ENCODE results near the gene PIGU. TPM values are rescaled to one million over a fixed set of nuclear protein-coding genes. Genes with fewer than 3 reads are reported as not detected.

PIGU gene
- total and polyA plus RNA-seq, 2 of the 13 experiments (the other 11 are each of a cell fraction or from before 2014, with no cell fraction given) = 45.5 to 231 TPM

- TF ChIP-seq, protein P1, sequence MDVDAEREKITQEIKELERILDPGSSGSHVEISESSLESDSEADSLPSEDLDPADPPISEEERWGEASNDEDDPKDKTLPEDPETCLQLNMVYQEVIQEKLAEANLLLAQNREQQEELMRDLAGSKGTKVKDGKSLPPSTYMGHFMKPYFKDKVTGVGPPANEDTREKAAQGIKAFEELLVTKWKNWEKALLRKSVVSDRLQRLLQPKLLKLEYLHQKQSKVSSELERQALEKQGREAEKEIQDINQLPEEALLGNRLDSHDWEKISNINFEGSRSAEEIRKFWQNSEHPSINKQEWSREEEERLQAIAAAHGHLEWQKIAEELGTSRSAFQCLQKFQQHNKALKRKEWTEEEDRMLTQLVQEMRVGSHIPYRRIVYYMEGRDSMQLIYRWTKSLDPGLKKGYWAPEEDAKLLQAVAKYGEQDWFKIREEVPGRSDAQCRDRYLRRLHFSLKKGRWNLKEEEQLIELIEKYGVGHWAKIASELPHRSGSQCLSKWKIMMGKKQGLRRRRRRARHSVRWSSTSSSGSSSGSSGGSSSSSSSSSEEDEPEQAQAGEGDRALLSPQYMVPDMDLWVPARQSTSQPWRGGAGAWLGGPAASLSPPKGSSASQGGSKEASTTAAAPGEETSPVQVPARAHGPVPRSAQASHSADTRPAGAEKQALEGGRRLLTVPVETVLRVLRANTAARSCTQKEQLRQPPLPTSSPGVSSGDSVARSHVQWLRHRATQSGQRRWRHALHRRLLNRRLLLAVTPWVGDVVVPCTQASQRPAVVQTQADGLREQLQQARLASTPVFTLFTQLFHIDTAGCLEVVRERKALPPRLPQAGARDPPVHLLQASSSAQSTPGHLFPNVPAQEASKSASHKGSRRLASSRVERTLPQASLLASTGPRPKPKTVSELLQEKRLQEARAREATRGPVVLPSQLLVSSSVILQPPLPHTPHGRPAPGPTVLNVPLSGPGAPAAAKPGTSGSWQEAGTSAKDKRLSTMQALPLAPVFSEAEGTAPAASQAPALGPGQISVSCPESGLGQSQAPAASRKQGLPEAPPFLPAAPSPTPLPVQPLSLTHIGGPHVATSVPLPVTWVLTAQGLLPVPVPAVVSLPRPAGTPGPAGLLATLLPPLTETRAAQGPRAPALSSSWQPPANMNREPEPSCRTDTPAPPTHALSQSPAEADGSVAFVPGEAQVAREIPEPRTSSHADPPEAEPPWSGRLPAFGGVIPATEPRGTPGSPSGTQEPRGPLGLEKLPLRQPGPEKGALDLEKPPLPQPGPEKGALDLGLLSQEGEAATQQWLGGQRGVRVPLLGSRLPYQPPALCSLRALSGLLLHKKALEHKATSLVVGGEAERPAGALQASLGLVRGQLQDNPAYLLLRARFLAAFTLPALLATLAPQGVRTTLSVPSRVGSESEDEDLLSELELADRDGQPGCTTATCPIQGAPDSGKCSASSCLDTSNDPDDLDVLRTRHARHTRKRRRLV (CRISPR knock-in tag; IDR thresholded peaks at IDR 0.05) = no peak
- TF ChIP-seq ZNF101 (CRISPR knock-in tag; IDR thresholded peaks at IDR 0.05; ENCODE audit: borderline replicate concordance, low read depth) = no peak
- TF ChIP-seq CSRNP1 (CRISPR knock-in tag; IDR thresholded peaks at IDR 0.05) = no peak
- TF ChIP-seq ZNF281 (CRISPR knock-in tag; IDR thresholded peaks at IDR 0.05; ENCODE audit: borderline replicate concordance) = no peak
- TF ChIP-seq RELA (CRISPR knock-in tag; IDR thresholded peaks at IDR 0.05) = no peak
- TF ChIP-seq, protein P2, sequence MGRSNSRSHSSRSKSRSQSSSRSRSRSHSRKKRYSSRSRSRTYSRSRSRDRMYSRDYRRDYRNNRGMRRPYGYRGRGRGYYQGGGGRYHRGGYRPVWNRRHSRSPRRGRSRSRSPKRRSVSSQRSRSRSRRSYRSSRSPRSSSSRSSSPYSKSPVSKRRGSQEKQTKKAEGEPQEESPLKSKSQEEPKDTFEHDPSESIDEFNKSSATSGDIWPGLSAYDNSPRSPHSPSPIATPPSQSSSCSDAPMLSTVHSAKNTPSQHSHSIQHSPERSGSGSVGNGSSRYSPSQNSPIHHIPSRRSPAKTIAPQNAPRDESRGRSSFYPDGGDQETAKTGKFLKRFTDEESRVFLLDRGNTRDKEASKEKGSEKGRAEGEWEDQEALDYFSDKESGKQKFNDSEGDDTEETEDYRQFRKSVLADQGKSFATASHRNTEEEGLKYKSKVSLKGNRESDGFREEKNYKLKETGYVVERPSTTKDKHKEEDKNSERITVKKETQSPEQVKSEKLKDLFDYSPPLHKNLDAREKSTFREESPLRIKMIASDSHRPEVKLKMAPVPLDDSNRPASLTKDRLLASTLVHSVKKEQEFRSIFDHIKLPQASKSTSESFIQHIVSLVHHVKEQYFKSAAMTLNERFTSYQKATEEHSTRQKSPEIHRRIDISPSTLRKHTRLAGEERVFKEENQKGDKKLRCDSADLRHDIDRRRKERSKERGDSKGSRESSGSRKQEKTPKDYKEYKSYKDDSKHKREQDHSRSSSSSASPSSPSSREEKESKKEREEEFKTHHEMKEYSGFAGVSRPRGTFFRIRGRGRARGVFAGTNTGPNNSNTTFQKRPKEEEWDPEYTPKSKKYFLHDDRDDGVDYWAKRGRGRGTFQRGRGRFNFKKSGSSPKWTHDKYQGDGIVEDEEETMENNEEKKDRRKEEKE (IDR thresholded peaks at IDR 0.05) = no peak
- no peak for TF ChIP-seq CREB3 (CRISPR knock-in tag; IDR thresholded peaks at IDR 0.05)
- TF ChIP-seq, protein P3, sequence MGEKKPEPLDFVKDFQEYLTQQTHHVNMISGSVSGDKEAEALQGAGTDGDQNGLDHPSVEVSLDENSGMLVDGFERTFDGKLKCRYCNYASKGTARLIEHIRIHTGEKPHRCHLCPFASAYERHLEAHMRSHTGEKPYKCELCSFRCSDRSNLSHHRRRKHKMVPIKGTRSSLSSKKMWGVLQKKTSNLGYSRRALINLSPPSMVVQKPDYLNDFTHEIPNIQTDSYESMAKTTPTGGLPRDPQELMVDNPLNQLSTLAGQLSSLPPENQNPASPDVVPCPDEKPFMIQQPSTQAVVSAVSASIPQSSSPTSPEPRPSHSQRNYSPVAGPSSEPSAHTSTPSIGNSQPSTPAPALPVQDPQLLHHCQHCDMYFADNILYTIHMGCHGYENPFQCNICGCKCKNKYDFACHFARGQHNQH (CRISPR knock-in tag; IDR thresholded peaks at IDR 0.05) = no peak
- TF ChIP-seq NKX3-1 (CRISPR knock-in tag; IDR thresholded peaks at IDR 0.05) = no peak
- TF ChIP-seq, protein P4, sequence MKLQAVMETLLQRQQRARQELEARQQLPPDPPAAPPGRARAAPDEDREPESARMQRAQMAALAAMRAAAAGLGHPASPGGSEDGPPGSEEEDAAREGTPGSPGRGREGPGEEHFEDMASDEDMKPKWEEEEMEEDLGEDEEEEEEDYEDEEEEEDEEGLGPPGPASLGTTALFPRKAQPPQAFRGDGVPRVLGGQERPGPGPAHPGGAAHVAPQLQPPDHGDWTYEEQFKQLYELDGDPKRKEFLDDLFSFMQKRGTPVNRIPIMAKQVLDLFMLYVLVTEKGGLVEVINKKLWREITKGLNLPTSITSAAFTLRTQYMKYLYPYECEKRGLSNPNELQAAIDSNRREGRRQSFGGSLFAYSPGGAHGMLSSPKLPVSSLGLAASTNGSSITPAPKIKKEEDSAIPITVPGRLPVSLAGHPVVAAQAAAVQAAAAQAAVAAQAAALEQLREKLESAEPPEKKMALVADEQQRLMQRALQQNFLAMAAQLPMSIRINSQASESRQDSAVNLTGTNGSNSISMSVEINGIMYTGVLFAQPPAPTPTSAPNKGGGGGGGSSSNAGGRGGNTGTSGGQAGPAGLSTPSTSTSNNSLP (IDR thresholded peaks at IDR 0.05; ENCODE audit: low read depth, low read length) = no peak
- no peak for TF ChIP-seq EHMT2 (IDR thresholded peaks at IDR 0.05; ENCODE audit: borderline replicate concordance, low read depth, low read length)
These were observed 3.5 kb downstream of the PIGU start (continued) for GRCh38 chr20:34673412-34673811.
